Measurements from ENCODE around the gene GGCX. TPM values are rescaled to one million over a fixed set of nuclear protein-coding genes. Genes with fewer than 3 reads are reported as not detected.

GGCX gene
- total RNA-seq, 4 donors from 2014 or later, result 7.9 to 31.3 (median 23.5) TPM

DNA sequence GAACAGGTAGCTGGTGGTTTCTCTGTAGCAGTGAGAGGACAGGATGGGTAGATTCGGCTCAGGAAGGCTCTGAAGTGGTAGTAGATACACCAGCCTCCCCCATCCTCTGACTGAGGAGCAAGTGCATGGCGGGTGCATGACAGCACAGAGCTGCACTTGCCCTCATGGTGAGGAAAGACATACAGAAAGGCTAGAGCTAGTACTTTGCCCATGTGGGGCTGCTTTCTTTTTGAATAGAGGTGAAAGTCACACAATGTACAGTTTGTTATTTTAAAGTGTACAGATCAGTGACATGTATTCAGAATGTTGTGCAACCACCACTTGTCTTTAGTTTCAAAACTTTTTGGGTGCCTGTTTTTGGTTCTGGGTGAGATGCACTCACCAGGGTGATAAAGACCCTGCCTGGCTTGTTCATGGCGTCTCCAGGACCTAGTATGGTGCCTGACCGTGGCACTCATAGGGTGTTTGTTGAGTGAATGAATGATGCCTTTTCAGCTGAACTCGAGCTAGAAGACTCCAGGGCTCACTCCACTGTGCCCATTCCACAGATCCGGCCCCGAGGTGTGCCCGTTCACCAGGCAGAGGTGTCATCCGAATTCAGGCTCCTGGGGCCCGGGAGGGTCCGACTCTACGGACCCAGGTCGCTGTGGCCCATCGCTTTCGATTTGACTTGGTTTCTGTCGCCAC, 22.5 kb upstream of the GGCX start:
- in situ Hi-C loops (cut with MboI; ENCODE audit: low pct_ligation_motif_present in 1 of 4, low pct_unique_long_range_greater_than_20kb in 1 of 4, low sequenced_read_pairs in 3 of 4), result no loop called here
- Histone ChIP-seq H3K27ac (peak overlapping the region; percentile 85 to 90 (median 86)), H3K27me3 (no peaks in the 10 kb centered on the region), H3K9me3 (no peaks in the 10 kb centered on the region), H3K4me3 (peak overlapping the region; percentile 30 to 57 (median 46)), H3K36me3 (no peaks in the 10 kb centered on the region), H3K4me1 (peaks cover 23 to 57% (median 35%) of the 10 kb centered on the region in 4 donors)
- WGBS, 2 donors (ENCODE audit: low coverage in 1 of 2), result 62 to 79% methylated on average over 2 to 13 of the region's 16 CpGs
- intact Hi-C loops (cut with DNase I; ENCODE audit: low total_unique reads), result no loop called here
- TF ChIP-seq POLR2A (IDR thresholded peaks at IDR 0.05) (no peak), EP300 (IDR thresholded peaks at IDR 0.05; ENCODE audit: low read depth) (no peak), POLR2AphosphoS5 (IDR thresholded peaks at IDR 0.05) (no peak)
- TF ChIP-seq, protein P1, sequence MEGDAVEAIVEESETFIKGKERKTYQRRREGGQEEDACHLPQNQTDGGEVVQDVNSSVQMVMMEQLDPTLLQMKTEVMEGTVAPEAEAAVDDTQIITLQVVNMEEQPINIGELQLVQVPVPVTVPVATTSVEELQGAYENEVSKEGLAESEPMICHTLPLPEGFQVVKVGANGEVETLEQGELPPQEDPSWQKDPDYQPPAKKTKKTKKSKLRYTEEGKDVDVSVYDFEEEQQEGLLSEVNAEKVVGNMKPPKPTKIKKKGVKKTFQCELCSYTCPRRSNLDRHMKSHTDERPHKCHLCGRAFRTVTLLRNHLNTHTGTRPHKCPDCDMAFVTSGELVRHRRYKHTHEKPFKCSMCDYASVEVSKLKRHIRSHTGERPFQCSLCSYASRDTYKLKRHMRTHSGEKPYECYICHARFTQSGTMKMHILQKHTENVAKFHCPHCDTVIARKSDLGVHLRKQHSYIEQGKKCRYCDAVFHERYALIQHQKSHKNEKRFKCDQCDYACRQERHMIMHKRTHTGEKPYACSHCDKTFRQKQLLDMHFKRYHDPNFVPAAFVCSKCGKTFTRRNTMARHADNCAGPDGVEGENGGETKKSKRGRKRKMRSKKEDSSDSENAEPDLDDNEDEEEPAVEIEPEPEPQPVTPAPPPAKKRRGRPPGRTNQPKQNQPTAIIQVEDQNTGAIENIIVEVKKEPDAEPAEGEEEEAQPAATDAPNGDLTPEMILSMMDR (IDR thresholded peaks at IDR 0.05), result no peak
- no peak for DNase-seq

DNA sequence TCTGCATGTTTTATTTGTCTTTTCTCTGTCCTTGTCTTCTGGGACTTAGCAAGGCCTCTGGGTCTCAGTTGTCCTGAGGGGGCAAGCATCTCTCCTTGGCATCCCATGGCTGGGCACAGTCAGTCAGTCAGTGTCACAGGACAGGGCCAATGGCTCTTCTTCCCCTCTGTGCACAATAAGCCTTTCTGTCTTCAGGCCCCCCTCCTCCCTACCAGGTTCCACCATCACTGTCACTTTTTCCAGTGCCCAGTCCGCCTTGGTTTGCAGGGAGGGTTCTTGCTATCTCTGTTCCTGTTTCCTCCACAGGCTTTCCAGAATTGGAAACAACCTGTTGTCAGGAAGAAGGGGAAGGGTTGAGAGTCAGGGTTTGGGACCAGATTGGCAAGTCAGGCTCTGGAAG, 21.2 kb upstream of the GGCX start:
- Histone ChIP-seq H3K4me1 (peaks cover 23 to 55% (median 39%) of the 10 kb centered on the region in 4 donors), H3K27me3 (no peaks in the 10 kb centered on the region), H3K4me3 (no peak overlapping the region), H3K27ac (no peak overlapping the region), H3K9me3 (no peaks in the 10 kb centered on the region), H3K36me3 (no peaks in the 10 kb centered on the region)
- 72% methylated on average over 1 of the region's 1 CpG; no CpG with 5 or more reads in 1 of the 2 donors for WGBS, 2 donors (ENCODE audit: low coverage in 1 of 2)
- in situ Hi-C loops (cut with MboI; ENCODE audit: low pct_ligation_motif_present in 1 of 4, low pct_unique_long_range_greater_than_20kb in 1 of 4, low sequenced_read_pairs in 3 of 4), result no loop called here
- no peak for TF ChIP-seq EP300 (IDR thresholded peaks at IDR 0.05; ENCODE audit: low read depth)
- TF ChIP-seq, protein P1 (IDR thresholded peaks at IDR 0.05), result no peak
- no peak for TF ChIP-seq POLR2AphosphoS5 (IDR thresholded peaks at IDR 0.05)
- no peak for TF ChIP-seq POLR2A (IDR thresholded peaks at IDR 0.05)
- intact Hi-C loops (cut with DNase I; ENCODE audit: low total_unique reads), result no loop called here
- no peak for DNase-seq

- intact Hi-C loops (cut with DNase I; ENCODE audit: low total_unique reads), result no loop called here
- Histone ChIP-seq H3K4me3 (no peak overlapping the region), H3K4me1 (peaks cover 18 to 54% (median 34%) of the 10 kb centered on the region in 4 donors), H3K36me3 (no peaks in the 10 kb centered on the region), H3K27ac (peak overlapping the region in 2 of 4 donors; percentile 81 to 95), H3K27me3 (no peaks in the 10 kb centered on the region), H3K9me3 (no peaks in the 10 kb centered on the region)
- TF ChIP-seq POLR2A (IDR thresholded peaks at IDR 0.05), result no peak
- no peak for TF ChIP-seq EP300 (IDR thresholded peaks at IDR 0.05; ENCODE audit: low read depth)
- TF ChIP-seq, protein P1 (IDR thresholded peaks at IDR 0.05), result no peak
- no peak for TF ChIP-seq POLR2AphosphoS5 (IDR thresholded peaks at IDR 0.05)
- in situ Hi-C loops (cut with MboI; ENCODE audit: low pct_ligation_motif_present in 1 of 4, low pct_unique_long_range_greater_than_20kb in 1 of 4, low sequenced_read_pairs in 3 of 4), result no loop called here
- no peak for DNase-seq
- WGBS, 2 donors (ENCODE audit: low coverage in 1 of 2), result 90% methylated on average over 3 of the region's 3 CpGs; no CpG with 5 or more reads in 1 of the 2 donors
Observed at GRCh38 chr2:85580206-85580605, 18.9 kb upstream of the GGCX start.

DNA sequence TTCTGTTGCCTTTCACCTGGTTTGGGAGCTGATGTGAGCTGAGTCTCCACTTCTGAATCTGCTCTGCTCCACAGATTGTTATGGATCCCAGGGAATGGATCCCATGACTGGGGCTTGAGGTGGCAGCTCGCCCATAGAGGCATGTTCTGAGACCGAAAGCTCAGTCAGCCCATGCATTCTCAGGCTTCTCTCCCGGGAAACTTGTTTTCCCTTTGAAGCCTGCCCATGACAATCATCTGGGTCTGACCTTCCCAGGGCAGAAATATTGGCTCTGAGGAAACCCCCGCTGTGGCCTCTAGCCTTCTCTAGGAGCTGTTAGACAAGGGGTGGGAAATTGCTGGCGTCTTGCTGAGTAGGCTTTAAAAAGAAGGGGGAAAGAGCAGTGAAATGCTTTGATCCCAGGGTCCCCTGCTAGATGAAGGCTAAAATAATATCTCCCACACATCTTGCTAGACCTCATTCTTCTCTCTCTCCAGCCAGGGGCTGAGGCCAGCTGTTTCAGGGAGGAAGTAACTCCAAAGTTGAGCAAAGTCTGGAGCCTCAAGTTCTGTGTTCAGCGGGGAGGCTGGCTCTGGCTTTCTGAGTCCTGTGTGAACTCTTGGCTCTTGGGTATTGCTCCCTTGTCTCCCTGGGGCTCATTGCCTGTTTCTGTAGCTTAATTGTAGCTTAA, 18.1 kb upstream of the GGCX start:
- Histone ChIP-seq H3K4me1 (peaks cover 11 to 46% (median 26%) of the 10 kb centered on the region in 4 donors), H3K27me3 (no peaks in the 10 kb centered on the region), H3K9me3 (no peaks in the 10 kb centered on the region), H3K36me3 (no peaks in the 10 kb centered on the region), H3K4me3 (peak overlapping the region in 1 of 4 donors; percentile 65), H3K27ac (peak overlapping the region; percentile 78 to 95 (median 84))
- intact Hi-C loops (cut with DNase I; ENCODE audit: low total_unique reads), result no loop called here
- 20 to 60% methylated on average over 1 to 6 of the region's 6 CpGs for WGBS, 2 donors (ENCODE audit: low coverage in 1 of 2)
- in situ Hi-C loops (cut with MboI; ENCODE audit: low pct_ligation_motif_present in 1 of 4, low pct_unique_long_range_greater_than_20kb in 1 of 4, low sequenced_read_pairs in 3 of 4), result no loop called here
- TF ChIP-seq, protein P1 (IDR thresholded peaks at IDR 0.05), result no peak
- no peak for TF ChIP-seq POLR2AphosphoS5 (IDR thresholded peaks at IDR 0.05)
- no peak for TF ChIP-seq EP300 (IDR thresholded peaks at IDR 0.05; ENCODE audit: low read depth)
- TF ChIP-seq POLR2A (IDR thresholded peaks at IDR 0.05), result no peak
- DNase-seq, result no peak
